Esophagus muscularis mucosa (tissue), 4 donors: ENCODE data around the gene DSG3. TPM values are rescaled to one million over a fixed set of nuclear protein-coding genes. Genes with fewer than 3 reads are reported as not detected.

Experiments used
- DNase-seq: peaks from one replicate; pipeline ENCODE4 v3.0.0-alpha.2; 2017; ENCODE audit errors: extremely low spot score
- H3K27ac ChIP-seq, 4 donors: fragments of 200-600 bp; sonication (generic); replicated peaks in 1 of 4; 1 replicate in 3 of 4; 2 replicates in 1 of 4; pipeline ENCODE4 v1.5.1; 2016 to 2019; ENCODE audit warnings: mild to moderate bottlenecking in 1 of 4
- H3K27me3 ChIP-seq, 4 donors: fragments of 200-600 bp; sonication (generic); one replicate each; pipeline versions ENCODE4 v1.5.1 to v1.6.0; 2016 to 2019
- H3K36me3 ChIP-seq, 4 donors: fragments of 200-600 bp; sonication (generic); one replicate each; pipeline ENCODE4 v1.5.1; 2016 to 2019
- H3K4me1 ChIP-seq, 4 donors: fragments of 200-600 bp; sonication (generic); one replicate each; pipeline ENCODE4 v1.5.1; 2016 to 2019
- H3K4me3 ChIP-seq, 4 donors: fragments of 200-600 bp; sonication (generic); 1 replicate in 2 of 4; 2 replicates in 2 of 4; pipeline ENCODE4 v1.5.1; 2016 to 2019; ENCODE audit warnings: mild to moderate bottlenecking in 4 of 4, moderate library complexity in 1 of 4
- H3K9me3 ChIP-seq, 4 donors: fragments of 200-600 bp; sonication (generic); 1 replicate in 3 of 4; 2 replicates in 1 of 4; pipeline ENCODE4 v1.5.1; 2016 to 2019
- EP300 ChIP-seq: sonication (generic); formaldehyde crosslinking; IDR thresholded peaks from one replicate; pipeline ENCODE4 v1.6.1; 2017; ENCODE audit warnings: antibody characterized with exemption
- POLR2A ChIP-seq: fragments of 450-650 bp; IDR thresholded peaks from one replicate; pipeline ENCODE4 v1.6.1; 2017; ENCODE audit warnings: antibody characterized with exemption, moderate library complexity, mild to moderate bottlenecking, low read depth
- POLR2AphosphoS5 ChIP-seq, 2 donors: sonication (generic); formaldehyde crosslinking; IDR thresholded peaks; one replicate each; pipeline ENCODE4 v1.6.1; 2017; ENCODE audit warnings: antibody characterized with exemption in 2 of 2
- WGBS: methylation state at CpG from one replicate; pipeline ENCODE4 v1.1.5; 2018; 5-methylcytosine and 5-hydroxymethylcytosine counted together
- intact Hi-C: fragments of 100-400 bp; cut with DNase I; formaldehyde crosslinking; loops from one replicate; pipeline ENCODE4 v1.15.1; 2023
- total RNA-seq, 4 donors: library from RNA; depleted of rRNA; stranded (reverse); fragments of >200 nt; gene quantifications; one replicate each; pipeline versions ENCODE4 v1.1.0 to v1.2.1, GENCODE V29; 2016
- TF ChIP-seq, protein P1 (sequence below), 3 experiments: fragments of 200-600 bp in 2 of 3; fragments of 450-650 bp in 1 of 3; sonication (generic) in 2 of 3; IDR thresholded peaks; one replicate each; pipeline ENCODE4 v1.5.1; 2017 to 2019; ENCODE audit warnings: antibody characterized with exemption in 3 of 3, mild to moderate bottlenecking in 2 of 3, moderate library complexity in 1 of 3

The DSG3 gene
- total RNA-seq, 4 donors from 2014 or later, result under 0.01 TPM; not detected in 3

GRCh38 chr18:31445908-31446307 lies 1.6 kb upstream of the DSG3 start:
- Histone ChIP-seq H3K27me3 (peaks cover 0 to 4% (median 0%) of the 10 kb centered on the region in 4 donors), H3K9me3 (no peaks in the 10 kb centered on the region), H3K36me3 (no peaks in the 10 kb centered on the region), H3K4me3 (no peak overlapping the region), H3K4me1 (no peaks in the 10 kb centered on the region), H3K27ac (no peak overlapping the region)
- intact Hi-C loops, result no loop called here
- no peak for DNase-seq
- TF ChIP-seq, protein P1, sequence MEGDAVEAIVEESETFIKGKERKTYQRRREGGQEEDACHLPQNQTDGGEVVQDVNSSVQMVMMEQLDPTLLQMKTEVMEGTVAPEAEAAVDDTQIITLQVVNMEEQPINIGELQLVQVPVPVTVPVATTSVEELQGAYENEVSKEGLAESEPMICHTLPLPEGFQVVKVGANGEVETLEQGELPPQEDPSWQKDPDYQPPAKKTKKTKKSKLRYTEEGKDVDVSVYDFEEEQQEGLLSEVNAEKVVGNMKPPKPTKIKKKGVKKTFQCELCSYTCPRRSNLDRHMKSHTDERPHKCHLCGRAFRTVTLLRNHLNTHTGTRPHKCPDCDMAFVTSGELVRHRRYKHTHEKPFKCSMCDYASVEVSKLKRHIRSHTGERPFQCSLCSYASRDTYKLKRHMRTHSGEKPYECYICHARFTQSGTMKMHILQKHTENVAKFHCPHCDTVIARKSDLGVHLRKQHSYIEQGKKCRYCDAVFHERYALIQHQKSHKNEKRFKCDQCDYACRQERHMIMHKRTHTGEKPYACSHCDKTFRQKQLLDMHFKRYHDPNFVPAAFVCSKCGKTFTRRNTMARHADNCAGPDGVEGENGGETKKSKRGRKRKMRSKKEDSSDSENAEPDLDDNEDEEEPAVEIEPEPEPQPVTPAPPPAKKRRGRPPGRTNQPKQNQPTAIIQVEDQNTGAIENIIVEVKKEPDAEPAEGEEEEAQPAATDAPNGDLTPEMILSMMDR (IDR thresholded peaks at IDR 0.05), result no peak
- TF ChIP-seq EP300 (no peak), POLR2AphosphoS5 (IDR thresholded peaks at IDR 0.05) (no peak), POLR2A (no peak)

- 84% methylated on average over 3 of the region's 3 CpGs for WGBS
- H3K9me3 ChIP-seq, result no peaks in the 10 kb centered on the region
- H3K4me1 ChIP-seq, result no peaks in the 10 kb centered on the region
- intact Hi-C loops, result no loop called here
- H3K27ac ChIP-seq, result no peak overlapping the region
- H3K27me3 ChIP-seq, result peaks cover 0 to 4% (median 0%) of the 10 kb centered on the region in 4 donors
- no peak for DNase-seq
- TF ChIP-seq EP300, result no peak
- no peak for TF ChIP-seq POLR2AphosphoS5 (IDR thresholded peaks at IDR 0.05)
- H3K36me3 ChIP-seq, result no peaks in the 10 kb centered on the region
- H3K4me3 ChIP-seq, result no peak overlapping the region
Measured at GRCh38 chr18:31446854-31447253, 687 bp upstream of the DSG3 start.

DNA sequence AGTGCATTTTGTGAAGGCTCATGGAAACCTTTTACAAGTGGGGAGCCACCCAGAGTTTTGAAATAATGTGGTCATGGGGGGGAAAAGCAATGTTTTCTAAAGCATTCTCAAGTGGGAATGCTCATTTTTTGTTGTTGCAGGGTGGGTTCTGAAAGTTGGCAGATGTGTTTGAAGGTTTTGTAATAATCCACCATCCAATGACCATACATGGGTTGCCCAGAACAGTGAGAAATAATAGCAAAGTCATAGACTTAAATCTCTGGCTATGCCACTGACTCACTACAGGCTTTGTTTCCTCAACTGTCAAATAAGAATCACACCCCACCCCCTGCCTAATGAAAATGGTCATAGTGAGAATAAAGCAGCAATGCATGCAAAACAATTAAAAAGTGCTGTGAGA lies 2.9 kb downstream of the DSG3 start:
- H3K27ac ChIP-seq, result no peak overlapping the region
- TF ChIP-seq EP300 (no peak), POLR2A (no peak), POLR2AphosphoS5 (IDR thresholded peaks at IDR 0.05) (no peak)
- TF ChIP-seq, protein P1 (IDR thresholded peaks at IDR 0.05), result no peak
- peaks cover 0 to 4% (median 0%) of the 10 kb centered on the region in 4 donors for H3K27me3 ChIP-seq
- H3K9me3 ChIP-seq, result no peaks in the 10 kb centered on the region
- intact Hi-C loops, result no loop called here
- H3K36me3 ChIP-seq, result no peaks in the 10 kb centered on the region
- H3K4me1 ChIP-seq, result no peaks in the 10 kb centered on the region
- no peak for DNase-seq
- H3K4me3 ChIP-seq, result no peak overlapping the region

- no peaks in the 10 kb centered on the region for H3K27me3 ChIP-seq
- no peaks in the 10 kb centered on the region for H3K4me1 ChIP-seq
- DNase-seq, result no peak
- WGBS, result 88% methylated on average over 1 of the region's 1 CpG
- no peaks in the 10 kb centered on the region for H3K9me3 ChIP-seq
- intact Hi-C loops, result no loop called here
- no peak overlapping the region for H3K4me3 ChIP-seq
- H3K36me3 ChIP-seq, result no peaks in the 10 kb centered on the region
- no peak overlapping the region for H3K27ac ChIP-seq
- no peak for TF ChIP-seq POLR2AphosphoS5 (IDR thresholded peaks at IDR 0.05)
Measured at GRCh38 chr18:31451625-31452024, 4.1 kb downstream of the DSG3 start.

DNA sequence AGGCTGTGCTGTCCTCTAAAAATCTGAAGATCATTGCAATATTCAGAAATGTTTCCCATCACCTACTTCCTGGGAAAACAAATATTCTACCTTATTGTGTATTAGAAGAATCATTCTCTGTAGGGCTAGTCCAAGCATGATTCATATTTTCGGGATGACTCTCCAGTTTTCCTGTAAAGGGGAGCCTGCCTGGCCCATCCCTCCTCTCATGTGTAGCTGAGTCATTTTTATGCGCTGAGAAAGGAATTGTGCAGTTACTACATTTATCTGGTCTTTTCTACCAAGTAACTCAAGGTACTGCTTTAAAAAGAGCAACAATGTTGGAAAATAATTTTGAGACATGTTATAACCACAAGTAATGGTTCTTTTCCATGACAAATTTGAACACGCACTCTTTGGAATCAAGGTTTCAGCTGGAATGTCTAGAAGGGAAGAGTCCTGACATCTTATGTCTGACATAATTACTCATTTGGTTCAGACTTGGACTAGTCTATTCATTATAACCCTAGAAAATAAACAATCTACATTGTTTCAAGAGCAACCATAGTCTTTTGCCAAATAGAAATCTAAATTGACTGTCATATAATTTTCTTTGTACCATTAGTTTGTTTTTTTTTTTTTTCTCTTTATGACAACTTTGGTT lies 6.6 kb downstream of the DSG3 start:
- no peaks in the 10 kb centered on the region for H3K9me3 ChIP-seq
- DNase-seq, result no peak
- TF ChIP-seq EP300 (no peak), POLR2AphosphoS5 (IDR thresholded peaks at IDR 0.05) (no peak), POLR2A (no peak)
- TF ChIP-seq, protein P1 (IDR thresholded peaks at IDR 0.05), result no peak
- no peaks in the 10 kb centered on the region for H3K36me3 ChIP-seq
- intact Hi-C loops, result no loop called here
- WGBS, result 69% methylated on average over 3 of the region's 3 CpGs
- H3K27me3 ChIP-seq, result no peaks in the 10 kb centered on the region
- H3K27ac ChIP-seq, result no peak overlapping the region
- H3K4me3 ChIP-seq, result no peak overlapping the region
- no peaks in the 10 kb centered on the region for H3K4me1 ChIP-seq

GRCh38 chr18:31469629-31470028 lies 22.1 kb downstream of the DSG3 start:
- H3K4me1 ChIP-seq, result no peaks in the 10 kb centered on the region
- no peak overlapping the region for H3K4me3 ChIP-seq
- no peak overlapping the region for H3K27ac ChIP-seq
- H3K36me3 ChIP-seq, result no peaks in the 10 kb centered on the region
- H3K27me3 ChIP-seq, result no peaks in the 10 kb centered on the region
- no peak for DNase-seq
- H3K9me3 ChIP-seq, result no peaks in the 10 kb centered on the region
- WGBS, result 96% methylated on average over 1 of the region's 1 CpG
- intact Hi-C loops, result no loop called here
- TF ChIP-seq EP300 (no peak), POLR2A (no peak), POLR2AphosphoS5 (IDR thresholded peaks at IDR 0.05) (no peak)
- TF ChIP-seq, protein P1 (IDR thresholded peaks at IDR 0.05), result no peak
